ENCODE results near the gene ARHGEF16.

DNA sequence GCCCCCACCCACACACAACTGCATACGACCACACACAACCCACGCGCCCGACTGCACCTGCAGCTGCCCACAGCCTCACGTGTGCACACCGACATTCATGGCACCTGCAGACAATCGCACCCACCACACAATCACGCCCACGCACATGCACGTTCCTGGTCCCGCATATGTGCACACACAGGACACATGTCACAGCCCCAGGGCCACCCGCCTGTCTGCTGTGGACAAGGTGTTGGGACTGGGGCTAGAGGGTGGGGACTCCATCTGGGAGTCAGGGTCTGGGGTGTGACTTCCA is 56.4 kb downstream of the ARHGEF16 start:
- TF ChIP-seq, protein P1, sequence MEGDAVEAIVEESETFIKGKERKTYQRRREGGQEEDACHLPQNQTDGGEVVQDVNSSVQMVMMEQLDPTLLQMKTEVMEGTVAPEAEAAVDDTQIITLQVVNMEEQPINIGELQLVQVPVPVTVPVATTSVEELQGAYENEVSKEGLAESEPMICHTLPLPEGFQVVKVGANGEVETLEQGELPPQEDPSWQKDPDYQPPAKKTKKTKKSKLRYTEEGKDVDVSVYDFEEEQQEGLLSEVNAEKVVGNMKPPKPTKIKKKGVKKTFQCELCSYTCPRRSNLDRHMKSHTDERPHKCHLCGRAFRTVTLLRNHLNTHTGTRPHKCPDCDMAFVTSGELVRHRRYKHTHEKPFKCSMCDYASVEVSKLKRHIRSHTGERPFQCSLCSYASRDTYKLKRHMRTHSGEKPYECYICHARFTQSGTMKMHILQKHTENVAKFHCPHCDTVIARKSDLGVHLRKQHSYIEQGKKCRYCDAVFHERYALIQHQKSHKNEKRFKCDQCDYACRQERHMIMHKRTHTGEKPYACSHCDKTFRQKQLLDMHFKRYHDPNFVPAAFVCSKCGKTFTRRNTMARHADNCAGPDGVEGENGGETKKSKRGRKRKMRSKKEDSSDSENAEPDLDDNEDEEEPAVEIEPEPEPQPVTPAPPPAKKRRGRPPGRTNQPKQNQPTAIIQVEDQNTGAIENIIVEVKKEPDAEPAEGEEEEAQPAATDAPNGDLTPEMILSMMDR (IDR thresholded peaks at IDR 0.05): no peak
- no peak for TF ChIP-seq POLR2A (IDR thresholded peaks at IDR 0.05)

All from body of pancreas (tissue), 4 donors.